GM06990 (cell line): Measurements from ENCODE around the gene SLC44A5.

Source experiments
- DNase-seq: peaks from one replicate; pipeline ENCODE4 v3.0.0-alpha.2; 2011; ENCODE audit not compliant: insufficient read length; ENCODE audit errors: extremely low read depth
- H3K27me3 ChIP-seq: replicated peaks from 2 replicates; pipeline ENCODE4 v1.6.0; 2011; ENCODE audit warnings: low read length; ENCODE audit not compliant: control insufficient read depth, insufficient read depth
- H3K36me3 ChIP-seq: 2 replicates; pipeline ENCODE4 v1.5.1; 2011; ENCODE audit warnings: low read length; ENCODE audit not compliant: control insufficient read depth, insufficient read depth
- H3K4me3 ChIP-seq: replicated peaks from 2 replicates; pipeline ENCODE4 v1.5.1; 2011; ENCODE audit warnings: low read depth, mild to moderate bottlenecking, control low read depth, low read length
- CTCF ChIP-seq: IDR thresholded peaks from 2 replicates; pipeline ENCODE4 v1.5.1; 2011; ENCODE audit warnings: low read length, control low read depth, mild to moderate bottlenecking, inconsistent platforms; ENCODE audit not compliant: insufficient read depth, poor library complexity, severe bottlenecking

Gene SLC44A5

GRCh38 chr1:75211648-75212047, 399.3 kb downstream of the SLC44A5 start:
- DNase-seq, result no peak
- no peak overlapping the region for H3K4me3 ChIP-seq
- TF ChIP-seq CTCF, result no peak
- H3K36me3 ChIP-seq, result no peaks in the 10 kb centered on the region
- H3K27me3 ChIP-seq, result no peaks in the 10 kb centered on the region

GRCh38 chr1:75208862-75209261, 402.1 kb downstream of the SLC44A5 start:
- Histone ChIP-seq H3K27me3 (no peaks in the 10 kb centered on the region), H3K36me3 (no peaks in the 10 kb centered on the region), H3K4me3 (no peak overlapping the region)
- DNase-seq, result no peak
- TF ChIP-seq CTCF, result no peak

GRCh38 chr1:75203415-75204277, 407.3 kb downstream of the SLC44A5 start:
- H3K36me3 ChIP-seq, result no peaks in the 10 kb centered on the region
- no peak overlapping the region for H3K4me3 ChIP-seq
- TF ChIP-seq CTCF, result peak; percentile 77
- H3K27me3 ChIP-seq, result no peaks in the 10 kb centered on the region
- DNase-seq, result no peak

GRCh38 chr1:75202751-75203150, 408.2 kb downstream of the SLC44A5 start:
- H3K27me3 ChIP-seq, result no peaks in the 10 kb centered on the region
- TF ChIP-seq CTCF, result no peak
- no peak for DNase-seq

GRCh38 chr1:75198761-75199160, 412.2 kb downstream of the SLC44A5 start:
- Histone ChIP-seq H3K27me3 (no peaks in the 10 kb centered on the region), H3K4me3 (no peak overlapping the region), H3K36me3 (no peaks in the 10 kb centered on the region)
- TF ChIP-seq CTCF, result no peak
- DNase-seq, result no peak

More at GRCh38 chr1:75202751-75203150, 408.2 kb downstream of the SLC44A5 start:
- no peak overlapping the region for H3K4me3 ChIP-seq
- no peaks in the 10 kb centered on the region for H3K36me3 ChIP-seq
